ENCODE measurements around the gene FAM24A.
A peak's percentile ranks its signal among the peaks of the same experiment; 100 is the strongest.

FAM24A gene

DNA sequence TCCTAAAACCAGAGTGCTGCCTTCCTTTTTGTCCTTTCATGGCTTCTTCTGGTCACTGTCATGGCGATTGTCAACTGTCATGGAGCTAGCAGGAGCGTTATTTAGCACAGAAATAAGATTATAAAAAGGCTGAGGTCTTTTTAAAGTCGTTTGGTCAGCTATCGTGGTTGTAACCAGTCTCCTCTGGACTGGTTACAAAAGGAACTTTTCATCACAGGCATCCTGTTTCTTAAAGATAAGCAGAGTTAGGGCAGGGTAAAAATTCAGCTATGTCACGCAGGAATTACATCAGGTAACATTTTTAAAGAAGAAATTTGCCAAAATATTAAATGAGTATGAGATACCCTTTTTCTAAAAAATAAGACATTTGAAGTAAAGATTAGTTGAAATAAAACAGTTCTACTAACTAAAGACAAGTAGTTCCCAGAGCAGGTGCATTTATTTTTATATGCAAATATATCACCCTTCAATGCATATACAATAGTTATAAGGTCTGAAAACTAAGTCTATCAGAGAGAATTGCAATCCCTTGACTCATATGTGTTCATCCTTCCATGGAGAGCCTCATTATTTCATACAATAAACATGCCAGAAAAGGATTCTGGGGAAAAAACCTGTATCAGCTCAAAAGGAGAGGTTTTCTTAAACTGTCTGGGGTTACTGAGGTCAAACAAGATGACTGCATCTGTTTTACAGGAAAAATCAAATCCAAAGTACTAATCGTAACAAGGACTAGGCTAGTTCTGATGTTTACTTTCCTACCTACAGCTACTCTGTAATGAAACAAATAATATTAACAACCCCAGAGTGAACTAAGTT lies 20.9 kb downstream of the FAM24A start:
- peak; percentile 24 for DNase-seq (ENCODE audit: low read depth)

DNA sequence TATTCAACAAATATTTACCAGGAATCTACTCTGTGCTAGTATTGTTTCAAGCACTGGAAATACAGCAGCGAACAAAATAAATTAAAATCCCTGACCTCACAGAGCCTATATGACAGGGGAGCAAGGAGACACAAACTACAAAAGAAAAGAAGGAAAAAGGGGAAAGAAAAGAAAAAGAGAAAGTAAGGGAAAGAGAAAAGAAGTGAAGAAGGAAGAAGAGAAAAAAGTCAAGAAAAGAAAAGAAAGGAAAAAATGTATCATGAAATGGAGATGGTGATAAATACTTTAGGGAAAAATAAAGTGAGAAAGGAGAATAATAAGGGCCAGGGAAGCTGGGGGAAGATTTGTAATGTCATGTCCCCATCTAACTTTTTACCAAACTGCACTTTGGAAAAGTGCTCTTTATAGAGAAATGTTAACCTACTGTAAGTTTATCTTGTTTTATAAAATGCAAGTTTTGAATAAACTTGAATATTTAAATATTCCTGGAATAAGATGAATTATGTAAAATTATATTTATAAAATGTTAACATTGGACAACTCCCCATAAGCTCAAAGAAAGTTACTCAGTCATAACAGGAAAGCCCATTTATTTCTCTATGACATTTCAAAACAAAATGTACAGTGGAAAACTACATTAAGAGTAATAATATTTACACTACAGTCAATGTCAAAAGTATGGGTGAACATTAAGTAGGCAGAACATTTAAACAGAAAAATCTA lies 28.9 kb downstream of the FAM24A start:
- DNase-seq (ENCODE audit: low read depth) = no peak

DNA sequence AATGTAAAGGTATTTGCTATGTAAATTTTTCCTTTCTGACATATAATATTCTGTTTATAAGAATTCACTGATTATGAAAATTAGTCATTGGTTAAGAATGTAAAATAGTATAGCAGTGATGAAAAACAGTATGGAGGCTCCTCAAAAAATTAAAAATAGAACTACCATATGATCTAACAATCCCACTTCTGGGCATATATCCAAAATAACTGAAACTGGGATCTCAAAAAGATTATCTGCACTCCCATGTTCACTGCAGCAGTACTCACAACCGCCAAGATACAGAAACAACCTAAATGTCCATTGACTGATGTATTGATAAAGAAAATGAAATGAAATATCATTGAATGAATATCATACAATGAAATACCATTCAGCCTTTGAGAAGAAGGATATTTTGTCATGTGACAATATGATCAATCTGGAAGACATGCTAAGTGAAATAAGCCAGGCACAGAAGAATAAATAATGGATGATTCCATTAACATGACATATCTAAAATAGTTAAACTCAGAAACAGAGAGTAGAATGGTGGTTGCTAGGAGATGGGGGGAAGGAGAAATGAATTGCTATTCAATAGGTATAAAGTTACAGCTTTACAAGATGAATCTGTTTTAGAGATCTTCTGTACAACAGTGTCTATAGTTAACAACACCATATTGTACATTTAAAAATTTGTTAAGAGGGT lies 29.6 kb downstream of the FAM24A start:
- DNase-seq (ENCODE audit: low read depth) = peak; percentile 62

DNA sequence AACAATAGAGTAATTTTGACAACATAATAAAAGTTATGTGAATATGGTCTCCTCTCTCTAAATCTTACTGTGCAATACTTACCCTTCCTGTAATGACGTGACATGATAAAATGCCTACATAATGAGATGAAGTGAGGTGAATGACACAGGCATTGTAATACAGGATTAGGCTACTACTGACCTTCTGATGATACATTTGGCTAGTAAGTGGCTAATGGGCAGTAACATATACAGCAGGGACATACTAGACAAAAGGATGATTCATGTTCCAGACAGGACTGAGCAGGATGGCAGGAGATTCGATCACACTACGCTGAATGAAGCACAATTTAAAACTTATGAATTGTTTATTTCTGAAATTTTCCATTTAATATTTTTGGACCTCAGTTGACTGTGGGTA lies 38.9 kb downstream of the FAM24A start:
- DNase-seq (ENCODE audit: low read depth) = no peak

DNA sequence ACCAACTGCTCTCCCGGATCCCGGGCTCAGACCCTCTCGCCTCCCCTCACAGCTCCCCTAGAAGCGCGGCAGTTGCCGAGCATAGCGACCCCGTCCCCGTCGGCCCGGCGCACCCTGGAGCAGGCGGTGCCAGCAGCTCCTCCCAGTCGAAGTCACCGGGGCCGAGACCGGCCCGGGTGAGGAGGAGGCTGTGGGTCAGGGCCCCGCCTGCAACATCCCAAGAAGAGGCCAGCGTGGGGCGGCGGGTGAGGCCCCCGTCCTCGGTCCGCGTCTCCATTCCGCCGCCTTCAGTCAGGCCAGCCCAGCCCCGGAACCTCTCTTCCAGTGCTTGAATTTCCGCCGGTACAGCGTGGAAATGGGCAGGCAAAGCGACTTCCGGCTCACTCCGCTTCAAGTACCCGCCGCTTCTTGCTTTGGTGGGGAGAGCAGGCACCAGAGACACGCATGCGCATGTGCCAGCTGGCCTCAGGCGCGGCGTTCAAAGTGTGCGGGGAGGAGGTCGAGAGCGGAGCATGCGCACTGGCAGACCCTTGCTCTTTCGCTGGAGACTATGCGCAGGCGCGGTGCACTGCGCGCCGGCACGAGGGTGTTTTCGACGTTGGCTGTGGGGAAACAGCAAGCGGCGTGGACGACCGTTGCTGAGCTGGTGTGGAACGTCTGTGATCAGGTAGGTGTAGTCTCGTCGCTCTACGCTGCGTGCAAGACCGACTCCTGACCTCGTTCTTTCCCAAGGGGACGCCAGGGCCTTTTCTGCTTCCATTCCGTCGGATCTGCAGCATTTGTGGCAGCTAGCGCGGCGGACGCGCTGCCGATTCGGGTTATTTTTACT lies 43.7 kb downstream of the FAM24A start, which contains the start of gene C10orf88:
TSS of gene C10orf88 (minus strand) at position 326 of the 829 bp plus-strand sequence. CDS start at position 277, 49 bp downstream.
- DNase-seq (ENCODE audit: low read depth) = peak; percentile 98

DNA sequence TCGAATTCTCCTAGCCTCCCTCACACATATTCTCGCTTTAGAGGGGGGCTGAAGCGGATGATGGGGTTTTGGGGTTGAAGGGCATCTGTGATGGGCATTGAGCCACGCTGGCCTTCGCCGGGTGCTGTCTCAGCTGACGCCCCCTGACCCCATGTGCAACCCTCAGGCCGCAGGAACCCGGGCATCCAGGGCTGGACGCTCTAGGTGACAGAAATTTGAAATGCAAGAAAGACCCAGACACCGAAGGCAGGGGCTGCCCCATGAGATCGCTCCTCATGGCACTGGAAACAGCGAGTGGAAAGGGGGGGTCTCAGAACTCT lies 44.3 kb downstream of the FAM24A start:
- DNase-seq (ENCODE audit: low read depth) = no peak

DNA sequence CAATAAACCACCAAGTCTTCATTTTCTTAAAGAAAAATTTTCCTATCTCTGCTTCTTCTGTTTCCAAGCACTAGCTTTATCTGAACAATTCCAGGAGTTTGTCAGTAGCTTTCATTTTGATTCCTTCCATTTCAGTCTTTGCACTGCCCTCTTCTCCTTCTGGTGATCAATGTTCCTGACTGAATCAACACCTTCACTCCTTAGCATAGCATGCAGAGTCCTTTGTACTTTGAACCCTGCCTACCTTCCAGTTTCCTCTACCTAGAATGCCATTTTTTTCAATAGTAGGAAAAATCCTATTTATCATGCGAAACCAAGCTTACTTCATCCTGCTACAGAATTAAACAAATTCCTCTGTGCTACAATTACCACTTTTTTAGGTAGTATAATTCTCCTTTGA lies 45.5 kb downstream of the FAM24A start:
- DNase-seq (ENCODE audit: low read depth) = no peak

DNA sequence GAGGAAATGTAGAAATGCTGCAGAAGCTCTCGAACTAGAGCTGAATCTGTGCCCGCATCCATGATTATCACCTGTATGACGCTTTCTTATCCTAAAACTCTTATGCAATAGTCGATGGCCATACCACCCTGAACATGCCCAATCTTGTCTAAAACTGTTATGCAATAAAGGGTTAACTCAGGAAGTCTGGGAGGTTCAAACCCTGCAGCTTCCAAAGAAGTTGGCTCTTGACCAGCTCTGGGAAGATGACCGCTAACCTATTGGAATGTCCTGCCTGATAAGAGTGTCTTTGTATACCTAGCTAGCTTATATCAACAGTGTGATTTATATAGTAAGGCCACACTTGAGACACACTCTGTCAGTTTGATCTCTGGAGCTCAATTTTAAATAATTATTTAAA lies 47.1 kb downstream of the FAM24A start:
- DNase-seq (ENCODE audit: low read depth) = no peak

DNA sequence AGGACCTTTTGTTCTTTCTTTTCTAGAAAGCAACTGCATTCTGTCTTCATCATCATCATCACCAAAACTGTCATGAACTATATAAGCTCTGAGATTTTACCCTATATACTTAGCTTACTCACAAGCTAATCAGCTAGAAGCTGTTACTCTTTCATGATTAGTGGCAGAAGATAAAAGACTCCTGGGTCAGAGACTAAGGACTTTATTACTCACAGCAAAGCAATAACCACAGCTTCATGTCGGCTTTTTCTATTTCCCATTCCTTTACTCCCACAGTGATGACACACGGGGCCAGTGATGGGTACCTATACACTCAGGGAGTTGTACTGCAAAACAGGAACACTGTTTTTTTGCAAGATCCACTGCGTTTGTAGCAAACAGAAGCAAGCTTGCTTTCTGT lies 52.0 kb downstream of the FAM24A start:
- DNase-seq (ENCODE audit: low read depth) = no peak

Data from ELR (cell line).